HepG2 (cell line): Measurements from ENCODE around the gene RIPK3. TPM values are rescaled to one million over a fixed set of nuclear protein-coding genes. Genes with fewer than 3 reads are reported as not detected.

Experiments
- FIP1L1 ChIP-seq: fragments of 200-400 bp; formaldehyde crosslinking; IDR thresholded peaks from 2 replicates; pipeline ENCODE4 v1.6.1; 2018; ENCODE audit warnings: low read depth, mild to moderate bottlenecking, low read length, moderate library complexity, borderline replicate concordance; ENCODE audit not compliant: insufficient read depth
- GATAD2A ChIP-seq: IDR thresholded peaks from 2 replicates; pipeline ENCODE4 v1.6.1; 2016
- HNRNPK ChIP-seq: fragments of 200-400 bp; formaldehyde crosslinking; IDR thresholded peaks from 2 replicates; pipeline ENCODE4 v1.6.1; 2018; ENCODE audit warnings: low read length, low read depth, moderate library complexity, mild to moderate bottlenecking; ENCODE audit not compliant: poor library complexity, severe bottlenecking
- MAZ ChIP-seq, 2 experiments: sonication (generic) in 1 of 2; formaldehyde crosslinking in 1 of 2; IDR thresholded peaks; 2 replicates each; pipeline versions ENCODE4 v1.5.0 to v1.6.1; 2012 to 2020; ENCODE audit warnings: low read depth in 2 of 2, mild to moderate bottlenecking in 2 of 2, borderline replicate concordance in 1 of 2, improper control_type of control experiment in 1 of 2, low read length in 1 of 2, missing genetic modification reagents in 1 of 2, moderate library complexity in 1 of 2
- MYC ChIP-seq: sonication (generic); formaldehyde crosslinking; IDR thresholded peaks from 2 replicates; pipeline ENCODE4 v1.9.0; 2021; ENCODE audit warnings: missing genetic modification reagents, borderline replicate concordance
- SMAD1 ChIP-seq: sonication (generic); formaldehyde crosslinking; IDR thresholded peaks from 2 replicates; pipeline ENCODE4 v1.4.0; 2020; ENCODE audit warnings: missing genetic modification reagents, low read depth, mild to moderate bottlenecking, borderline replicate concordance
- TOE1 ChIP-seq: sonication (generic); formaldehyde crosslinking; IDR thresholded peaks from 2 replicates; pipeline ENCODE4 v1.4.0; 2020; ENCODE audit warnings: mild to moderate bottlenecking, missing genetic modification reagents
- TOPORS ChIP-seq: sonication (generic); formaldehyde crosslinking; IDR thresholded peaks from 2 replicates; pipeline ENCODE4 v1.8.0; 2023; ENCODE audit warnings: mild to moderate bottlenecking, missing genetic modification reagents
- ZBTB46 ChIP-seq: sonication (generic); formaldehyde crosslinking; IDR thresholded peaks from 2 replicates; pipeline ENCODE4 v1.4.0; 2020; ENCODE audit warnings: mild to moderate bottlenecking, missing genetic modification reagents, borderline replicate concordance
- ZNF12 ChIP-seq: sonication (generic); formaldehyde crosslinking; IDR thresholded peaks from 2 replicates; pipeline ENCODE4 v1.5.0; 2020; ENCODE audit warnings: missing genetic modification reagents
- ZNF572 ChIP-seq: sonication (generic); formaldehyde crosslinking; IDR thresholded peaks from 2 replicates; pipeline ENCODE4 v1.5.1; 2020; ENCODE audit warnings: mild to moderate bottlenecking, missing genetic modification reagents
- polyA plus RNA-seq, 8 experiments: library from polyadenylated mRNA; depleted of rRNA in 3 of 8; stranded (reverse) in 7 of 8; unstranded in 1 of 8; fragments of >200 nt; fragmentation: Illumina TruSeq in 4 of 8; extraction: Trizol in 4 of 8; gene quantifications; 2 replicates each; pipeline versions ENCODE4 v1.2.1 to v1.2.3, GENCODE V29; 2011 to 2016; ENCODE audit warnings: low read depth in 4 of 8, missing spikeins in 1 of 8, mixed read lengths in 1 of 8; ENCODE audit not compliant: insufficient read depth in 1 of 8
- total RNA-seq, 5 experiments: library from RNA; depleted of rRNA; stranded (reverse); fragments of >200 nt; fragmentation: Illumina TruSeq; extraction: Trizol; gene quantifications; 2 replicates each; pipeline ENCODE4 v1.2.3, GENCODE V29; 2016; ENCODE audit warnings: low read depth in 1 of 5
- TF ChIP-seq, protein P1 (sequence below): sonication (generic); formaldehyde crosslinking; IDR thresholded peaks from 2 replicates; pipeline ENCODE4 v1.8.0; 2022; ENCODE audit warnings: mild to moderate bottlenecking, missing genetic modification reagents, borderline replicate concordance
- TF ChIP-seq, protein P2 (sequence below): sonication (generic); formaldehyde crosslinking; IDR thresholded peaks from 2 replicates; pipeline ENCODE4 v1.5.0; 2020; ENCODE audit warnings: mild to moderate bottlenecking, missing genetic modification reagents, borderline replicate concordance
- TF ChIP-seq, protein P3 (sequence below): IDR thresholded peaks from 2 replicates; pipeline ENCODE4 v1.6.1; 2016; ENCODE audit warnings: mild to moderate bottlenecking
- TF ChIP-seq, protein P4 (sequence below): sonication (generic); formaldehyde crosslinking; IDR thresholded peaks from 2 replicates; pipeline ENCODE4 v1.4.0; 2020; ENCODE audit warnings: missing genetic modification reagents

RIPK3 gene
- total and polyA plus RNA-seq, 2 of the 13 experiments (the other 11 are each of a cell fraction or from before 2014, with no cell fraction given), result not detected

GRCh38 chr14:24365600-24366412, 26.0 kb upstream of the RIPK3 start (continued):
- peak; percentile 85 for TF ChIP-seq TOE1 (CRISPR knock-in tag)
- TF ChIP-seq, protein P1, sequence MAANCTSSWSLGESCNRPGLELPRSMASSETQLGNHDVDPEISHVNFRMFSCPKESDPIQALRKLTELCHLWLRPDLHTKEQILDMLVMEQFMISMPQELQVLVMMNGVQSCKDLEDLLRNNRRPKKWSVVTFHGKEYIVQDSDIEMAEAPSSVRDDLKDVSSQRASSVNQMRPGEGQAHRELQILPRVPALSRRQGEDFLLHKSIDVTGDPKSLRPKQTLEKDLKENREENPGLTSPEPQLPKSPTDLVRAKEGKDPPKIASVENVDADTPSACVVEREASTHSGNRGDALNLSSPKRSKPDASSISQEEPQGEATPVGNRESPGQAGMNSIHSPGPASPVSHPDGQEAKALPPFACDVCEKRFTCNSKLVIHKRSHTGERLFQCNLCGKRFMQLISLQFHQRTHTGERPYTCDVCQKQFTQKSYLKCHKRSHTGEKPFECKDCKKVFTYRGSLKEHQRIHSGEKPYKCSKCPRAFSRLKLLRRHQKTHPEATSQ (CRISPR knock-in tag), result peak; percentile 72; the same call in 1 of the 2 replicates
- peak; percentile 66; the same call in 1 of the 2 replicates for TF ChIP-seq ZNF12 (CRISPR knock-in tag)
- TF ChIP-seq, protein P2, sequence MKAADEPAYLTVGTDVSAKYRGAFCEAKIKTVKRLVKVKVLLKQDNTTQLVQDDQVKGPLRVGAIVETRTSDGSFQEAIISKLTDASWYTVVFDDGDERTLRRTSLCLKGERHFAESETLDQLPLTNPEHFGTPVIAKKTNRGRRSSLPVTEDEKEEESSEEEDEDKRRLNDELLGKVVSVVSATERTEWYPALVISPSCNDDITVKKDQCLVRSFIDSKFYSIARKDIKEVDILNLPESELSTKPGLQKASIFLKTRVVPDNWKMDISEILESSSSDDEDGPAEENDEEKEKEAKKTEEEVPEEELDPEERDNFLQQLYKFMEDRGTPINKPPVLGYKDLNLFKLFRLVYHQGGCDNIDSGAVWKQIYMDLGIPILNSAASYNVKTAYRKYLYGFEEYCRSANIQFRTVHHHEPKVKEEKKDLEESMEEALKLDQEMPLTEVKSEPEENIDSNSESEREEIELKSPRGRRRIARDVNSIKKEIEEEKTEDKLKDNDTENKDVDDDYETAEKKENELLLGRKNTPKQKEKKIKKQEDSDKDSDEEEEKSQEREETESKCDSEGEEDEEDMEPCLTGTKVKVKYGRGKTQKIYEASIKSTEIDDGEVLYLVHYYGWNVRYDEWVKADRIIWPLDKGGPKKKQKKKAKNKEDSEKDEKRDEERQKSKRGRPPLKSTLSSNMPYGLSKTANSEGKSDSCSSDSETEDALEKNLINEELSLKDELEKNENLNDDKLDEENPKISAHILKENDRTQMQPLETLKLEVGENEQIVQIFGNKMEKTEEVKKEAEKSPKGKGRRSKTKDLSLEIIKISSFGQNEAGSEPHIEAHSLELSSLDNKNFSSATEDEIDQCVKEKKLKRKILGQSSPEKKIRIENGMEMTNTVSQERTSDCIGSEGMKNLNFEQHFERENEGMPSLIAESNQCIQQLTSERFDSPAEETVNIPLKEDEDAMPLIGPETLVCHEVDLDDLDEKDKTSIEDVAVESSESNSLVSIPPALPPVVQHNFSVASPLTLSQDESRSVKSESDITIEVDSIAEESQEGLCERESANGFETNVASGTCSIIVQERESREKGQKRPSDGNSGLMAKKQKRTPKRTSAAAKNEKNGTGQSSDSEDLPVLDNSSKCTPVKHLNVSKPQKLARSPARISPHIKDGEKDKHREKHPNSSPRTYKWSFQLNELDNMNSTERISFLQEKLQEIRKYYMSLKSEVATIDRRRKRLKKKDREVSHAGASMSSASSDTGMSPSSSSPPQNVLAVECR (CRISPR knock-in tag), result peak; percentile 76; the same call in 1 of the 2 replicates
- peak; percentile 96 for TF ChIP-seq ZNF572
- TF ChIP-seq GATAD2A (CRISPR knock-in tag), result peak; percentile 87
- TF ChIP-seq ZBTB46 (CRISPR knock-in tag), result no peak
- TF ChIP-seq, protein P3, sequence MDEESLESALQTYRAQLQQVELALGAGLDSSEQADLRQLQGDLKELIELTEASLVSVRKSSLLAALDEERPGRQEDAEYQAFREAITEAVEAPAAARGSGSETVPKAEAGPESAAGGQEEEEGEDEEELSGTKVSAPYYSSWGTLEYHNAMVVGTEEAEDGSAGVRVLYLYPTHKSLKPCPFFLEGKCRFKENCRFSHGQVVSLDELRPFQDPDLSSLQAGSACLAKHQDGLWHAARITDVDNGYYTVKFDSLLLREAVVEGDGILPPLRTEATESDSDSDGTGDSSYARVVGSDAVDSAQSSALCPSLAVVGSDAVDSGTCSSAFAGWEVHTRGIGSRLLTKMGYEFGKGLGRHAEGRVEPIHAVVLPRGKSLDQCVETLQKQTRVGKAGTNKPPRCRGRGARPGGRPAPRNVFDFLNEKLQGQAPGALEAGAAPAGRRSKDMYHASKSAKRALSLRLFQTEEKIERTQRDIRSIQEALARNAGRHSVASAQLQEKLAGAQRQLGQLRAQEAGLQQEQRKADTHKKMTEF (CRISPR knock-in tag), result peak; percentile 96
- no peak for TF ChIP-seq FIP1L1
- peak; percentile 93; the same call in 1 of the 2 replicates for TF ChIP-seq TOPORS (CRISPR knock-in tag)
- TF ChIP-seq, protein P4, sequence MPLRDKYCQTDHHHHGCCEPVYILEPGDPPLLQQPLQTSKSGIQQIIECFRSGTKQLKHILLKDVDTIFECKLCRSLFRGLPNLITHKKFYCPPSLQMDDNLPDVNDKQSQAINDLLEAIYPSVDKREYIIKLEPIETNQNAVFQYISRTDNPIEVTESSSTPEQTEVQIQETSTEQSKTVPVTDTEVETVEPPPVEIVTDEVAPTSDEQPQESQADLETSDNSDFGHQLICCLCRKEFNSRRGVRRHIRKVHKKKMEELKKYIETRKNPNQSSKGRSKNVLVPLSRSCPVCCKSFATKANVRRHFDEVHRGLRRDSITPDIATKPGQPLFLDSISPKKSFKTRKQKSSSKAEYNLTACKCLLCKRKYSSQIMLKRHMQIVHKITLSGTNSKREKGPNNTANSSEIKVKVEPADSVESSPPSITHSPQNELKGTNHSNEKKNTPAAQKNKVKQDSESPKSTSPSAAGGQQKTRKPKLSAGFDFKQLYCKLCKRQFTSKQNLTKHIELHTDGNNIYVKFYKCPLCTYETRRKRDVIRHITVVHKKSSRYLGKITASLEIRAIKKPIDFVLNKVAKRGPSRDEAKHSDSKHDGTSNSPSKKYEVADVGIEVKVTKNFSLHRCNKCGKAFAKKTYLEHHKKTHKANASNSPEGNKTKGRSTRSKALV, result peak; percentile 82; the same call in 1 of the 2 replicates
- peak; percentile 92 for TF ChIP-seq MAZ (IDR thresholded peaks at IDR 0.05; ENCODE audit: borderline replicate concordance, low read depth, low read length)
- TF ChIP-seq MAZ (CRISPR knock-in tag; IDR thresholded peaks at IDR 0.05; ENCODE audit: low read depth), result peak; percentile 69; the same call in 1 of the 2 replicates
- TF ChIP-seq MYC, result peak; percentile 74; the same call in 1 of the 2 replicates
- TF ChIP-seq HNRNPK, result no peak
- TF ChIP-seq SMAD1 (CRISPR knock-in tag), result peak; percentile 39
